H7 (cell line): ENCODE results near the gene SUSD3. TPM values are rescaled to one million over a fixed set of nuclear protein-coding genes. Genes with fewer than 3 reads are reported as not detected.
A peak's percentile ranks its signal among the peaks of the same experiment; 100 is the strongest.

Source experiments
- DNase-seq: peaks from one replicate; pipeline ENCODE4 v3.0.0; 2012
- H3K27me3 ChIP-seq: 2 replicates; pipeline ENCODE4 v1.6.0; 2011; ENCODE audit warnings: mild to moderate bottlenecking, low read length; ENCODE audit not compliant: control insufficient read depth, insufficient read depth
- H3K36me3 ChIP-seq: replicated peaks from 2 replicates; pipeline ENCODE4 v1.5.1; 2011; ENCODE audit warnings: low read length; ENCODE audit not compliant: control insufficient read depth, insufficient read depth
- H3K4me3 ChIP-seq: 2 replicates; pipeline ENCODE4 v1.5.1; 2011; ENCODE audit warnings: low read depth, mild to moderate bottlenecking, control low read depth, low read length, moderate library complexity; ENCODE audit not compliant: insufficient read depth
- total RNA-seq: library from RNA; depleted of rRNA; stranded (reverse); fragments of >200 nt; shearing (Covaris generic); gene quantifications from 2 replicates; pipeline ENCODE4 v1.2.3, GENCODE V29; 2014

The SUSD3 gene
- total RNA-seq, 1 experiment from 2014 or later: 20.3 TPM

DNA sequence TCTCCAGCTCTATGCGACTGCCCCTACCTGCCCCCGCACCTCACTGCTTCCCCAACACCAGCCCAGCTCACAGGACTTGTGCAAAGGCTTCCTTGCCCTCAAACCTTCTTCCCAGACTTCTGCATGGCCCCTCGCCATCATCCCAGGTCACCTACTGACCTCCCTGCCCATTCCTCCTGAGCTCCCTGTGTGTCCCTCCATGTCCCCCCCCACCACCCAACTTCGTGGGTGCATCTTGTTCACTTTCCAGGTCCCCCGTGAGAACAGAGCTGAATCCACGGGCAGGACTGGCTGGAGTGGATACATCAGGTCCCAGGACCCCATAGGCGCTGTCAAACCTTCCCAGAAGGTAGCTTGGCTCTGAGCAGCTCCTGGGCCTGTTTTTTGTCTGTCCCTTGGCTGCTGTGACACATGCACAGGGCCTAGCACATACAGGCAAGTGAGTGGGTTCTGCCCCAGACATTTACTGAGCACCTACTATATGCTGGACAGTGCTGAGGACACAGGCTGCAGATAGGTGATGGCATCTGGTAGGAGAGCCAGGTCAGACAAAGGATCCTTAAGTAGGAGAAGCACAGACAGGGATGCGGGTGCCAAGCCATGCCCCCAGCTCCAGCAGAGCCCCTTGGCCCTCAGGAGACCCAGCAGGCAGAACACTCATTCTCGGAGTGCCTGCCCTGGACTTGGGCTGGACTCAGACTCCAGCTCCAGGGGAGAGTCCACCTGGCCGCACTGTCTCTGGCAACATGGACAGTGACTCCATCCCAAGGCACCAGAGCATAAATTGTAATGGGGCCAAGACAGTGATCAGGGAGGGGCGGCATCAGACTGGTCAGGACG, 60.6 kb downstream of the SUSD3 start:
- no peak overlapping the region for H3K4me3 ChIP-seq
- peaks cover 4% of the 10 kb centered on the region; the same call in 1 of the 2 replicates for H3K36me3 ChIP-seq
- no peak for DNase-seq
- no peaks in the 10 kb centered on the region for H3K27me3 ChIP-seq

DNA sequence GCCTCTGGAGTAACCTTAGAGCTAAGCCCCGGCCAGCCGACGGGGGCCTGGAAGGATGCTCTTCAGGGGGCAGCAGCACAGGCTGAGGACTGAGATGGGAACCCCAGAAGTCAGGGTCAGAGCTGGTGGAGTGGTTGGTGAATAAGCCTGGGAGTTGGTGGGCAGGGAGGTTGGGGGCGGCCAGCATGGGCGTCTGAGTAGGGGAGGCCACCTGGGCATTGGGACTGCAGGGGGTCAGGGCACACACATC, 61.1 kb downstream of the SUSD3 start:
- H3K36me3 ChIP-seq: peaks cover 4% of the 10 kb centered on the region; the same call in 1 of the 2 replicates
- no peak for DNase-seq
- no peaks in the 10 kb centered on the region for H3K27me3 ChIP-seq
- H3K4me3 ChIP-seq: no peak overlapping the region

DNA sequence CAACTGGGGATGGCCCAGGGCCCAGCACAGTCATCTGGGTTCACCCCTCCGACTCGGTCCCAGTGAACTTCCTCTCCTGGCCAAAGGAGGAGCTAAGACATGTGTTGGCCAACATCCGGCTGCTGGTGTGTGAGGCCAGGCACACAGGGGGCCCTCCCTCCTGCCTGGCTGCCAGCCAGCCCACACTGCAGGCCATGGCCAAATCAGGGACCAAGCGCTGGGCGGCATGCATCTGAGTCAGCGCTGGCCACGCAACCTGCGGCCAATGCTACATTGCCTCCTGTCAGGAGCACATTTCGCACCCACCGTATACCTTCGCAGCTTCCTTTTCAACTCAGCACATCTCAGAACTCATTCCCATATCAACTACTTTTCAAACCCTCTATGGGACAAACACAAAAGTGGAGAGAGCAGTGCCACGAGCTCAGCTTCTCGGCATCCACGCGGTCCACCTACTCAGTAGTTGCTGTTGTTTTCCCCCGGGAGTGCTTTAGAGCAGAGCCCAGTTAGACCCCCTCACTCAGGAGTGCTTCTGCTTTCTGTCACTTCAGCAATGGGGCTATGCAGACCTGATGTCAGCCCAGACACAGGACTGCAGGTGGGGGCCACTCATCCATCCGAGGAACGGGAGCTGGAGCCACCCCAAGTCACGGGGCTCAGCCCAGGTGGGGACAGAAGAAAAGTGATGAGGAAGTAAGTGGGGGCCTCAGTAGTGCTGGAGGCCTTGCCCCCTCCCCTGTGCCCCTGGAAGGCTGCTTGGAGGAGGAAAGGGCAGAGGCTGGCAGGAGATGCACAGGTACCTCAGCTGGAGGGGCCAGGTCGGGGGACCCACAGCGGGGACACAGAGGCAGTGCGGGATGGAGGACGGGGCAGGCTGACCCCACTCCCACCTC, 61.7 kb downstream of the SUSD3 start:
- Histone ChIP-seq H3K36me3 (peaks cover 4% of the 10 kb centered on the region; the same call in 1 of the 2 replicates), H3K27me3 (no peaks in the 10 kb centered on the region), H3K4me3 (no peak overlapping the region)
- DNase-seq: peak; percentile 89

DNA sequence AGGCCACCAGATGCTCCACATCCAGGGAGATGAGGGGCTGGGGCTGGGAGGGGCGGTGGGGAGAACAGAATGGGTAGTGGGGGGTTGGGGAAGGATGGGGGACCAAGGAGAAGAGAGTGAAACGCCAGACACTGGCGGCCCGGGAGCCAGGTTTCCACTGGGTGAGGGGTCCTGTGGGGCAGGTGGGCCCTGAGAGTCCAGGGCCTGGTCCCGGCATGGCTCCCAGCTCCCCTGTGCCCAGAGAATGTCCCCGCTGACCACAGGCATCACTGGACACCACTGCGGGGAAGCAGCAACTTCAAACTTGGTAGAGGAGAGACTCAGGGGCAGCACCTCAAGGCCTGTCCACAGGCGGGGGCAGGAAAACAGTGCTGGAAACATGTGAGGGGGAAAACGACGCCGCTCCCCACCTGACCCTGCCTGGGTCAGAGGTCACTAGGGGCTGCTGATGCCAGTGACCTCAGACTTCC, 62.4 kb downstream of the SUSD3 start:
- H3K4me3 ChIP-seq: no peak overlapping the region
- no peaks in the 10 kb centered on the region for H3K27me3 ChIP-seq
- DNase-seq: no peak
- H3K36me3 ChIP-seq: peaks cover 4% of the 10 kb centered on the region

DNA sequence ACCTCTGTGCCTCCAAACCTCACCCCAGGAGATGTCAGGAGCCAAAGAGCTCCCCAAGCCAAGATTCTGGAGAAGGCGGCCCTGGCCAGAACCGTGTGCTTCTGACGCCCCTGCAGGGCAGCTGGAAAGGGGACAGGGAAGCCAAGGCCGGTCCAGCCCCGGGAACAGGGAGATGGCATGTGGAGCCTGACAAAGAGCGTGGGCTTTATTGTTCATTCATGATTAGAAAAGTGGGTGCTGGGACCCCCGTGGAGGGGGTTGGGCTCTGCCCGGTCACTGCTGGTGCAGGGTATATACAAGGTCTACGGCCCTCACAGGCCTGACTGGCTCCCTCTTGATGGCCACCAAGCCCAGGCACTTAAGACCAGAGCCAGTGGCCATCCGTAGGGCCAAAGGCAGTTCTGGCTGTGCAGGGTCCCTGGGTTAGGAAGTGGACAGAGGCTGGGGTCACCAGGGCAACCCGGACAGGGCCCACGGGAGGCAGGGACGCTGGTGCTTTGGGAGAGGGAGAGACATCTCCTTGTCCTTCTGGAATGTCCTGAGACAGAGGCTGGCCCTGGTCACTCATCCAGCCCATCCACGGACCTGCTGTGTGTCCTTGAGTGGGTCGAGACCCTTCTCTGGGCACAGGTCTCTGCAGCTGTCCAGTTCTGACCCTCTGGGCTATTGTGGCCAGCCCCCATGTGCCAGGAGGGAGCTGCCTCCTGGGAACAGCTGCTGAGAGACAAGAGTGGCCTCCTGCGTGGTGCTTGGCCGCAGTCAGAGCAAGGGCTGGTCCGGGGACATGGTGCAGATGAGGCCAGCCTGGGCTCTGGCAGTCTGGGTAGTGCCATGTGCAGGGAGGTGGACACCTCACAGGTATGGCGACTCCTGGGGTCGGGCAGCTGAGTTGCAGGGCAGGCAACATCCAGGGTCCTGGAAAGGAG, 63.1 kb downstream of the SUSD3 start:
- DNase-seq: no peak
- H3K36me3 ChIP-seq: peaks cover 4% of the 10 kb centered on the region
- no peaks in the 10 kb centered on the region for H3K27me3 ChIP-seq
- H3K4me3 ChIP-seq: no peak overlapping the region

DNA sequence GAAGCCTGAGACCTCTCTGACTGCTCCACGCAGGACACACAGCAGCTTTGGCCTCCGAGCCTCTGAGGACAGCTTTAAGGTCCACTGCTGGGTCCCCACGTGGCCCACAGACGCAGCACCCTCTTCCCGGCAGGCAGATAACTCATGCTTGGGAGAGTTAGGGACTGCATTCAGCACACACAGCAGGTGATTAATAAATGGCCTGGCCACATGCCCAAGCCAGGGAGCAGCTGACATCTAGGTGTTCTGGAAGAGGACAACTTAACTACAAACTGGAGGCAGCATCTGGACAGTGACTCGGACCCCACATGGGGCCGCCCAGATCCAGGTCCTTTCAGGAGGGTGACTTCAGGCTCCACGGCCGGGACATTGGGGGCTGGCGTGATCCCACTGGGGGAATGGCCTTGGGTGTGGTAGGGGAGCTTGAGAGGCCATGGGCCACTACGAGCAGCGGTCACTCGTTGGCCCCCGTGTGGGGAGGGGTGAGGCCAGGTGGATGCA, 64.3 kb downstream of the SUSD3 start:
- Histone ChIP-seq H3K36me3 (peaks cover 4% of the 10 kb centered on the region), H3K27me3 (no peaks in the 10 kb centered on the region), H3K4me3 (no peak overlapping the region)
- DNase-seq: peak; percentile 25

DNA sequence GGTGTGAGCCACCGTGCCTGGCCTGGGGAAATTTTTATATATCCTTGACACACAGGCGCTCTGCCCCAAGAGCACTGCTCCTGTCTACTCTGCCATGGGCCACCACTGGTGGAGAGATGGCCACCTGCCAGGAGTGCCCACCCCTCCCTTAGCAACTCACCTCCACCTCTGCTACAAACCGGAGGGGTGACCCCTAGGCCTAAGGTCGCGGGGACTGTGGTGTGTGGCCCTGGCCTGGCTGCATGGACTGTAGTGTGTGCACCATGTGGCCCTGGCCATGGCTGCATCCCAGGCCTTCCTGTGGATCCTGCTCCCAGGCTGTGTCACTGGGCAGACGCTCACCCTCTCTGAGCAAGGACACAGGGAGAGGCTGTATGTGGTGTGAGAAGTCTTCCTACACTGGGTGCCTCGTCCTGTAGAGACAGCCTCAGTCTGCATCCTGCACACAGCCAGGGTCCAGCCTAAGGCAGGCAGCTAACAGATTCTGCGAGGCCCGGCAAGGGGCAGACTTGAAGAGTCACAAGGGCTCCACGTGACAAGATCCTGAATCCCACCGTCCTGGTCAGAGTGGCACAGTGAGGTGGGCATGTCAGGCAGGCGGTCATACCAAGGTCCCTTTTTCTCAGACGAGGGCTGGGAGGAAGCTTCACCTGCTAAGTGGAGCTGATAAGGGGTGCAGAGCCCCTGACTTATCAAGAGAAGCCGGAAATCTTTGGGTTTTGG, 65.2 kb downstream of the SUSD3 start:
- no peak overlapping the region for H3K4me3 ChIP-seq
- peaks cover 4% of the 10 kb centered on the region for H3K36me3 ChIP-seq
- DNase-seq: peak; percentile 31
- H3K27me3 ChIP-seq: no peaks in the 10 kb centered on the region

DNA sequence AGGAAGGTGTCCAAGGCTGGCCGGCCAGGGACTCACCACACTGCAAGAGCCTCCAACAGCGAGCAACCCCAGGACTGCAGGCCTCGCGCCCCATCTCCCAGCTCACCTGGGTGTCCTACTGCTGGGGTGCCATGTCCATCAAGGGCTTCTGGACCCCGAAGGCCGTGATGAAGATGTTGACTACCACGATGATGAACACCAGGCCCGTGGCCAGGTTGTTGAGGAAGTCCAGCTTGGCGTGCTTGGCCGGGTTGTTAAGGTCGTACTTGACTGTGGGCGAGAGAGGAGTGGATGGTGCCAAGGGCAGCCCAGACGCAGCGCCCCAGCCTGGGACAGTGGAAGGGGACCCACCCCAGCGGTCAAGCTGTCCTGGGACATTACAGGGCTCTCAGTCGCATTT, 66.3 kb downstream of the SUSD3 start:
- Histone ChIP-seq H3K4me3 (no peak overlapping the region), H3K27me3 (no peaks in the 10 kb centered on the region), H3K36me3 (peaks cover 4% of the 10 kb centered on the region)
- DNase-seq: peak; percentile 31

DNA sequence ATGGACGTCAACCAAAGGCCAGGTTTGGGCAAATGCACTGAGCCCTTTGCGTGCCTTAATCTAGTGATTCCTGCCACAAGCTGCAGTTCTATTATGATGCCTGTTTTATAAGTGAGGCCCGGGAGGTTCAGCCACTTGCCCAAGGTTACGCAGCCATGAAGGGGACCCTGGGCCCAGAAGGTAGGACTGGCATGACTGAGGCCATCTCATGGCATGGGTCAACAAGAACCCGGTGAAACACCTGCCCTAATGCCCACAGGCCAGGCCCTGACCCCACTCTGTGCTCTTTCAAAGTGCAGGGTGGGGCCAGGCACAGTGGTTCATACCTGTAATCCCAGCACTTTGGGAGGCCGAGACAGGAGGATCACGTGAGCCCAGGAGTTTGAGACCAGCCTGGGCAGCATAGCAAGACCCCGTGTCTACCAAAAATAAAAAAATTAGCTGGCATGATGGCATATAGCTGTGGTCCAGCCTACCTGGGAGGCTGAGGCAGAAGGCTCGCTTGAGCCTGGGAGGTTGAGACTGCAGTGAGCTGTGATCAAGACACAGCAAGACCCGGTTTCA, 66.9 kb downstream of the SUSD3 start:
- H3K36me3 ChIP-seq: peaks cover 4% of the 10 kb centered on the region
- no peak for DNase-seq
- no peak overlapping the region for H3K4me3 ChIP-seq

DNA sequence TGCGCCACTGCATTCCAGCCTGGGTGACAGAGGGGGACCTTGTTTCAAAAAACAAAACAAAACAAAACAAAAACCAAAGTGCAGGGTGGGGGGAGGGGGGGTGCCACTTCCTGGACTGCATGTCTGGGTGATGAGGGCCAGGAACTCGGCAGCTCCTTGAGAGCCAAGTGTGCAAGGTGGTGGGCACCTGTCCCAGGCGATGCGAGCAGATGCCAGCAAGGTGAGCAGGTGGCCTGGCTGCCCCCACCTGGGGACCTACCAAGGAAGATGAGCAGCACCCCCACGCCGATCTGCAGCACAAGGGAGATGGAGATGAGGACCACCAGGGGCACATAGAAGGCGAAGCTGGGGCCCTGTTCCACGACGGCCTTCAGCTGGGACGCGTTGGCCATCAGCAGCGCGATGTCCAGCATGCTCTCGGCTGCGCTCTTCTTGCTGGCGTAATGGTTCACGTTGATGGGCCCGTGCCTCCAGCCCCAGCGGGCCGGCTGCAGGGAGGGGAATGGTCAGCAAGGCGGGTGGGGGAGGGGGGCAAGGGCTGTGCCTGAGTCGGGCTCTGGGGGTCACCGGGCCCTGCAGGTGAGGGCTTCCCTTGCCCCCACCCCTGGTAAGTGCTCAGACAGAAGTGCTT, 67.8 kb downstream of the SUSD3 start:
- H3K36me3 ChIP-seq: peaks cover 4% of the 10 kb centered on the region
- no peaks in the 10 kb centered on the region for H3K27me3 ChIP-seq
- peak; percentile 81 for DNase-seq
- H3K4me3 ChIP-seq: no peak overlapping the region

More for the DNA sequence above, 66.9 kb downstream of the SUSD3 start:
- no peaks in the 10 kb centered on the region for H3K27me3 ChIP-seq

DNA sequence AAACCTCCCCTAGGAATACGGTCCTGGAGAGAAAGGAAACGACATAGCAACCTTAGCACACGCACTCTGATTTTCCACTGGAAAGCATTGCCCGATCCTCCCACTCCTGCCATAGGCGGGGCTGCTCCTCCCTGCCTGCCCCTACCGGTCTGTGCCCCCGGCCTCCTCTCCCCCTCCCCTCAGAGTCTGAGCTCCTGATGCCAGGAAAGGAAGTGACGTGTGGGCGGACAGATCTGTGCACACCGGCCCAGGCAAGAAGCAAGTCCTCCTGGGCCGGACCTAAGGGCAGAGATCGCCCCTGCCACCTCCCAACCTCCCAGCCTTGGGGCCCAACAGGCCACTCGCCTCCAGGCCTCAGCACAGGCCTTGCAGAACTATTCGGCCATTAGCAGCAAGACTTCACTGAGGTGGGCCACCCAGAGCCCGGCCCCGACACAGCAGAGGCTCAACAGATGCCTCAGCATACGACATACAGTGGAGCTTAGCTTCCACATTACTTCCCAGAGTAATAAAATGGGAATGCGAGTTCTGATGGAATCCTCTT, 68.4 kb downstream of the SUSD3 start:
- no peak overlapping the region for H3K4me3 ChIP-seq
- DNase-seq: peak; percentile 88

DNA sequence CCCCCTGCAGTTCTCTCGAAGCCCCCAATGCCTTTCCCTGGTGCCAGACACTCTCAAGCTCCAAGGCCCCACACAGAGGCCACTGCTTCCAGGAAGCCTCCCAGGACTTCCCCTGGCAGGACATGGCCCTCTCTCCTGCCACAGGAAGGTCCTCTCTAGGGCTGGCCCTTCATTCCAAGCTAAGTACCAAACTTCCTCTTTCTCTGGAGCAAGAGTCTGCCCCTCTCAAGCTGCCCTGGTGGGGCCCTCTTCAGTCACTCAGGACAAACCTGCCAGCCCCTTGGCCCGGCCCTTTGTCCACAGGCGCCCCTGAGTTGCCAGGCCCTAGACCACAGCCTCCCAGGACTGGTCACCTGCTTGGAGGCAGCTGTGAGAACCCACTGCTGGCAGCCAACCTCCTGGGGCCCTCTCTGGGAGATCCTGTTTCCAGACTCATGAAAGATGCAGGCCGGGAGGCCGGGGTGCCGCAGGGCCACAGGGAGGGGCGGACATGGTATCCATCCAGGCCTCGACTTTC, 69.0 kb downstream of the SUSD3 start:
- peak; percentile 62 for DNase-seq
- Histone ChIP-seq H3K36me3 (peaks cover 4% of the 10 kb centered on the region), H3K27me3 (no peaks in the 10 kb centered on the region), H3K4me3 (no peak overlapping the region)

More for the DNA sequence above, 68.4 kb downstream of the SUSD3 start:
- no peaks in the 10 kb centered on the region for H3K27me3 ChIP-seq
- peaks cover 4% of the 10 kb centered on the region for H3K36me3 ChIP-seq
